ENCODE measurements around the gene ETV6. TPM values are rescaled to one million over a fixed set of nuclear protein-coding genes. Genes with fewer than 3 reads are reported as not detected.
A peak's percentile ranks its signal among the peaks of the same experiment; 100 is the strongest.

ETV6 gene
- total RNA-seq, 1 experiment from 2014 or later: 14.1 TPM

DNA sequence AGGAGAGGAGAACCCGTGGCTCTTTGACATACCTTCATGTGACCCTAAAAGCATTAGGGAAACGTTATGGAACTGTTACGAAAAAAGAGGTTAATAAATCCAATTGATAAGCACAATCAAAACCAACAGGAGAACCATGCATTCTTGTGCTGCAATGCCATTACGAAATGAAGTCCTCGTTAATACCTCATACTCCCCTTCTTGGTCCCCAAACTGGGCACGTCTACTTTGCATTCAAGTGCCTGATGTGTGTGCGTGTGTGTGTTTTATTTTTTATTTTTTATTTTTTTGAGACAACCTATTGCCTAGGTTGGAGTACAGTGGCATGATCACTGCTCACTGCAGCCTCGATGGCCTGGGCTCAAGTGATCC lies 150.0 kb downstream of the ETV6 start:
- no peaks in the 10 kb centered on the region for H3K79me2 ChIP-seq (ENCODE audit: insufficient read depth, low read length)
- H3K4me1 ChIP-seq (ENCODE audit: control insufficient read depth in 1 of 2, insufficient read depth in 2 of 2, low read length in 2 of 2): peaks cover 23 to 35% of the 10 kb centered on the region in 2 experiments
- no peaks in the 10 kb centered on the region for H3K9me3 ChIP-seq (ENCODE audit: control insufficient read depth in 1 of 2, insufficient read depth in 1 of 2, low read depth in 1 of 2, low read length in 2 of 2)
- intact Hi-C loops (cut with micrococcal nuclease): no loop called here
- DNase-seq (ENCODE audit: low read depth, low spot score) (no peak), ATAC-seq (no peak)
- no peak overlapping the region for H3K4me3 ChIP-seq (replicated peaks in 1 of 2; ENCODE audit: low read depth in 1 of 2, low read length in 2 of 2)
- no peak overlapping the region for H3K27ac ChIP-seq (ENCODE audit: low read depth, low read length)
- POLR2A ChIA-PET: no interaction called here
- H3K4me2 ChIP-seq (ENCODE audit: low read length): no peak overlapping the region
- CTCF ChIA-PET: no interaction called here
- TF ChIP-seq ZFX (IDR thresholded peaks at IDR 0.05) (no peak), TCF7L2 (IDR thresholded peaks at IDR 0.05; ENCODE audit: borderline replicate concordance, extremely low read depth, insufficient read depth, insufficient read length) (no peak), RAD21 (IDR thresholded peaks at IDR 0.05; ENCODE audit: low read depth) (no peak)
- TF ChIP-seq, protein P1, sequence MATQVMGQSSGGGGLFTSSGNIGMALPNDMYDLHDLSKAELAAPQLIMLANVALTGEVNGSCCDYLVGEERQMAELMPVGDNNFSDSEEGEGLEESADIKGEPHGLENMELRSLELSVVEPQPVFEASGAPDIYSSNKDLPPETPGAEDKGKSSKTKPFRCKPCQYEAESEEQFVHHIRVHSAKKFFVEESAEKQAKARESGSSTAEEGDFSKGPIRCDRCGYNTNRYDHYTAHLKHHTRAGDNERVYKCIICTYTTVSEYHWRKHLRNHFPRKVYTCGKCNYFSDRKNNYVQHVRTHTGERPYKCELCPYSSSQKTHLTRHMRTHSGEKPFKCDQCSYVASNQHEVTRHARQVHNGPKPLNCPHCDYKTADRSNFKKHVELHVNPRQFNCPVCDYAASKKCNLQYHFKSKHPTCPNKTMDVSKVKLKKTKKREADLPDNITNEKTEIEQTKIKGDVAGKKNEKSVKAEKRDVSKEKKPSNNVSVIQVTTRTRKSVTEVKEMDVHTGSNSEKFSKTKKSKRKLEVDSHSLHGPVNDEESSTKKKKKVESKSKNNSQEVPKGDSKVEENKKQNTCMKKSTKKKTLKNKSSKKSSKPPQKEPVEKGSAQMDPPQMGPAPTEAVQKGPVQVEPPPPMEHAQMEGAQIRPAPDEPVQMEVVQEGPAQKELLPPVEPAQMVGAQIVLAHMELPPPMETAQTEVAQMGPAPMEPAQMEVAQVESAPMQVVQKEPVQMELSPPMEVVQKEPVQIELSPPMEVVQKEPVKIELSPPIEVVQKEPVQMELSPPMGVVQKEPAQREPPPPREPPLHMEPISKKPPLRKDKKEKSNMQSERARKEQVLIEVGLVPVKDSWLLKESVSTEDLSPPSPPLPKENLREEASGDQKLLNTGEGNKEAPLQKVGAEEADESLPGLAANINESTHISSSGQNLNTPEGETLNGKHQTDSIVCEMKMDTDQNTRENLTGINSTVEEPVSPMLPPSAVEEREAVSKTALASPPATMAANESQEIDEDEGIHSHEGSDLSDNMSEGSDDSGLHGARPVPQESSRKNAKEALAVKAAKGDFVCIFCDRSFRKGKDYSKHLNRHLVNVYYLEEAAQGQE (IDR thresholded peaks at IDR 0.05; ENCODE audit: low read depth): no peak
- TF ChIP-seq, protein P2, sequence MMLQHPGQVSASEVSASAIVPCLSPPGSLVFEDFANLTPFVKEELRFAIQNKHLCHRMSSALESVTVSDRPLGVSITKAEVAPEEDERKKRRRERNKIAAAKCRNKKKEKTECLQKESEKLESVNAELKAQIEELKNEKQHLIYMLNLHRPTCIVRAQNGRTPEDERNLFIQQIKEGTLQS (IDR thresholded peaks at IDR 0.05): no peak
- TF ChIP-seq, protein P3, sequence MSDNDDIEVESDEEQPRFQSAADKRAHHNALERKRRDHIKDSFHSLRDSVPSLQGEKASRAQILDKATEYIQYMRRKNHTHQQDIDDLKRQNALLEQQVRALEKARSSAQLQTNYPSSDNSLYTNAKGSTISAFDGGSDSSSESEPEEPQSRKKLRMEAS (IDR thresholded peaks at IDR 0.05): no peak
- no peaks in the 10 kb centered on the region for H4K20me1 ChIP-seq (ENCODE audit: insufficient read depth)
- BruUV-seq (replicated peaks): no TSS peak
- no peaks in the 10 kb centered on the region for H3K9me2 ChIP-seq (ENCODE audit: insufficient read depth)
- RAD21 ChIA-PET (ENCODE audit: low non-redundant PET in 1 of 2, low total read pairs in 2 of 2, uncharacterized antibody in 2 of 2, unreplicated experiment in 2 of 2): no interaction called here
- H2AFZ ChIP-seq (ENCODE audit: low read depth, low read length, poor library complexity, severe bottlenecking): no peak overlapping the region
- H3K36me3 ChIP-seq (ENCODE audit: control insufficient read depth in 1 of 2, insufficient read depth in 2 of 2, low read length in 2 of 2): no peaks in the 10 kb centered on the region
- H3K27me3 ChIP-seq (ENCODE audit: insufficient read depth, low read length): no peaks in the 10 kb centered on the region
- H3K9ac ChIP-seq (ENCODE audit: low read length): no peak overlapping the region

DNA sequence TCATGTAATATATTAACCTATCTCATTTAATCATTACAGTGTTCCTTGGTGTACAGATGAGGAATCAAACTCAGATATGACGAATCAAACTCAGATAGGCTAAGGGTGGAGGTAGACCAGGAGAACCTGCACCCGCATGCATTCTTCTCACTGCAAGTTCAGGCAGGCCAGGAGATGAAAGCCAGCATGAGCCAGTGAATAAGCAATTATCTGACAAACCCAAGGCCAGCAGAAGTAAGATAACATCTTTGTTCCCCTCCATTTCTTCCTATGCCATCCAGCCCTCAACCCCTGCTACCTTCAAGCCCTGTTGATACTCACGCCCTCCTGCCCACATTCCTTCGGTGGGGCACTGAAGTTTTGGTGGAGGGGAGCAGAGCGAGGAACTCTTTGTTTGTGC lies 152.2 kb downstream of the ETV6 start:
- intact Hi-C loops (cut with micrococcal nuclease): no loop called here
- H2AFZ ChIP-seq (ENCODE audit: low read depth, low read length, poor library complexity, severe bottlenecking): no peak overlapping the region
- CTCF ChIA-PET: no interaction called here
- H3K27me3 ChIP-seq (ENCODE audit: insufficient read depth, low read length): no peaks in the 10 kb centered on the region
- no peaks in the 10 kb centered on the region for H4K20me1 ChIP-seq (ENCODE audit: insufficient read depth)
- H3K9me2 ChIP-seq (ENCODE audit: insufficient read depth): no peaks in the 10 kb centered on the region
- POLR2A ChIA-PET: no interaction called here
- no peaks in the 10 kb centered on the region for H3K9me3 ChIP-seq (ENCODE audit: control insufficient read depth in 1 of 2, insufficient read depth in 1 of 2, low read depth in 1 of 2, low read length in 2 of 2)
- BruUV-seq (replicated peaks): no TSS peak
- RAD21 ChIA-PET (ENCODE audit: low non-redundant PET in 1 of 2, low total read pairs in 2 of 2, uncharacterized antibody in 2 of 2, unreplicated experiment in 2 of 2): no interaction called here
- ATAC-seq (no peak), DNase-seq (ENCODE audit: low read depth, low spot score) (no peak)
- H3K36me3 ChIP-seq (ENCODE audit: control insufficient read depth in 1 of 2, insufficient read depth in 2 of 2, low read length in 2 of 2): no peaks in the 10 kb centered on the region
- no peak overlapping the region for H3K27ac ChIP-seq (ENCODE audit: low read depth, low read length)
- no peak overlapping the region for H3K4me2 ChIP-seq (ENCODE audit: low read length)
- no peak overlapping the region for H3K4me3 ChIP-seq (replicated peaks in 1 of 2; ENCODE audit: low read depth in 1 of 2, low read length in 2 of 2)
- no peak for TF ChIP-seq SIN3A (IDR thresholded peaks at IDR 0.05; ENCODE audit: low read depth)
- TF ChIP-seq ELF1 (IDR thresholded peaks at IDR 0.05; ENCODE audit: borderline replicate concordance, low read depth): no peak
- no peak for TF ChIP-seq EGR1 (IDR thresholded peaks at IDR 0.05; ENCODE audit: low read depth)
- TF ChIP-seq EZH2 (IDR thresholded peaks at IDR 0.05): no peak
- TF ChIP-seq YY1 (IDR thresholded peaks at IDR 0.05; ENCODE audit: extremely low read depth, insufficient replicate concordance, low read depth, low read length): no peak
- no peak for TF ChIP-seq JUND (IDR thresholded peaks at IDR 0.05)
- TF ChIP-seq TCF7L2 (IDR thresholded peaks at IDR 0.05; ENCODE audit: borderline replicate concordance, extremely low read depth, insufficient read depth, insufficient read length): peak; percentile 15
- TF ChIP-seq, protein P1 (IDR thresholded peaks at IDR 0.05; ENCODE audit: low read depth): no peak
- H3K79me2 ChIP-seq (ENCODE audit: insufficient read depth, low read length): no peaks in the 10 kb centered on the region
- peaks cover 8 to 14% of the 10 kb centered on the region in 2 experiments for H3K4me1 ChIP-seq (ENCODE audit: control insufficient read depth in 1 of 2, insufficient read depth in 2 of 2, low read length in 2 of 2)
- H3K9ac ChIP-seq (ENCODE audit: low read length): no peak overlapping the region
